PFSK-1 (cell line): Measurements from ENCODE around the gene USH1G.

Experiments used
- FOXP2 ChIP-seq: optimal IDR thresholded peaks from 2 replicates; pipeline ENCODE3; 2011; ENCODE audit warnings: borderline replicate concordance, control low read depth, inconsistent platforms; ENCODE audit not compliant: insufficient read depth; ENCODE audit errors: extremely low read length, extremely low read depth
- POLR2AphosphoS5 ChIP-seq: IDR thresholded peaks from 2 replicates; pipeline ENCODE4 v1.6.1; 2012; ENCODE audit warnings: low read depth, mild to moderate bottlenecking, control low read depth, low read length, moderate library complexity
- SIN3A ChIP-seq: IDR thresholded peaks from 2 replicates; pipeline ENCODE4 v1.6.1; 2012; ENCODE audit warnings: mild to moderate bottlenecking, low read length, moderate library complexity, borderline replicate concordance; ENCODE audit not compliant: insufficient read depth
- TAF1 ChIP-seq: IDR thresholded peaks from 2 replicates; pipeline ENCODE4 v1.6.1; 2012; ENCODE audit warnings: low read length, control low read depth, borderline replicate concordance; ENCODE audit not compliant: insufficient read depth
- TF ChIP-seq, protein P1 (sequence below), 2 experiments: IDR thresholded peaks; 2 replicates each; pipeline versions ENCODE4 v1.6.1 to v1.8.0; 2011 to 2012; ENCODE audit warnings: low read depth in 2 of 2, low read length in 2 of 2, control low read depth in 1 of 2, inconsistent platforms in 1 of 2, mild to moderate bottlenecking in 1 of 2, moderate library complexity in 1 of 2; ENCODE audit not compliant: insufficient read depth in 1 of 2

Gene USH1G

DNA sequence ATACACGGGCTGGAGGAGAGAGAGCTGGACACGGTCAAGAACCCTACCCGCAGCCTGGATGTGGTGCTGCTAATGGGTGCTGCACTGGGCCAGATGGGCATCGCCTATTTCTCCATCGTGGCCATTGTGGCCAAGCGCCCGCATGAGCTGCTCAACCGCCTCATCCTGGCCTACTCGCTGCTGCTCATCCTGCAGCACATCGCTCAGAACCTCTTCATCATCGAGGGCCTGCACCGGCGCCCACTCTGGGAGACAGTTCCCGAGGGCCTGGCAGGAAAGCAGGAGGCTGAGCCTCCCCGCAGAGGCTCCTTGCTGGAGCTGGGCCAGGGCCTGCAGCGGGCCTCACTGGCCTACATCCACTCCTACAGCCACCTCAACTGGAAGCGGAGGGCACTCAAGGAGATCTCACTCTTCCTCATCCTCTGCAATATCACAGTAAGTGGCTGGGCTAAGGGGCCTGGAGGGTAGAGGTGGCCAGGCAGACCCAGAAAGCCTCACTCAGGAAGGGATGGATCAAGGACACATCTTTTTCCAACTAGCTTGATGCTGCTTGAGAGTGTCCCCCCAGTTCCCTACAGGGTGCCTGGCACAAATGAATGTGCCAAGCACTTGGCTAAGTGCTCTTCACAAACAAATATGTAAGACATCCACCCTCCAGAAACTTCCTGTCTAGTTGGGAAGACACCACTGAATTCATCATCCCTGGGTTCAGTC is 24.1 kb upstream of the USH1G start:
- TF ChIP-seq POLR2AphosphoS5: no peak
- no peak for TF ChIP-seq SIN3A
- no peak for TF ChIP-seq TAF1
- no peak for TF ChIP-seq FOXP2
- TF ChIP-seq, protein P1, sequence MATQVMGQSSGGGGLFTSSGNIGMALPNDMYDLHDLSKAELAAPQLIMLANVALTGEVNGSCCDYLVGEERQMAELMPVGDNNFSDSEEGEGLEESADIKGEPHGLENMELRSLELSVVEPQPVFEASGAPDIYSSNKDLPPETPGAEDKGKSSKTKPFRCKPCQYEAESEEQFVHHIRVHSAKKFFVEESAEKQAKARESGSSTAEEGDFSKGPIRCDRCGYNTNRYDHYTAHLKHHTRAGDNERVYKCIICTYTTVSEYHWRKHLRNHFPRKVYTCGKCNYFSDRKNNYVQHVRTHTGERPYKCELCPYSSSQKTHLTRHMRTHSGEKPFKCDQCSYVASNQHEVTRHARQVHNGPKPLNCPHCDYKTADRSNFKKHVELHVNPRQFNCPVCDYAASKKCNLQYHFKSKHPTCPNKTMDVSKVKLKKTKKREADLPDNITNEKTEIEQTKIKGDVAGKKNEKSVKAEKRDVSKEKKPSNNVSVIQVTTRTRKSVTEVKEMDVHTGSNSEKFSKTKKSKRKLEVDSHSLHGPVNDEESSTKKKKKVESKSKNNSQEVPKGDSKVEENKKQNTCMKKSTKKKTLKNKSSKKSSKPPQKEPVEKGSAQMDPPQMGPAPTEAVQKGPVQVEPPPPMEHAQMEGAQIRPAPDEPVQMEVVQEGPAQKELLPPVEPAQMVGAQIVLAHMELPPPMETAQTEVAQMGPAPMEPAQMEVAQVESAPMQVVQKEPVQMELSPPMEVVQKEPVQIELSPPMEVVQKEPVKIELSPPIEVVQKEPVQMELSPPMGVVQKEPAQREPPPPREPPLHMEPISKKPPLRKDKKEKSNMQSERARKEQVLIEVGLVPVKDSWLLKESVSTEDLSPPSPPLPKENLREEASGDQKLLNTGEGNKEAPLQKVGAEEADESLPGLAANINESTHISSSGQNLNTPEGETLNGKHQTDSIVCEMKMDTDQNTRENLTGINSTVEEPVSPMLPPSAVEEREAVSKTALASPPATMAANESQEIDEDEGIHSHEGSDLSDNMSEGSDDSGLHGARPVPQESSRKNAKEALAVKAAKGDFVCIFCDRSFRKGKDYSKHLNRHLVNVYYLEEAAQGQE (IDR thresholded peaks at IDR 0.05; ENCODE audit: insufficient read depth in 1 of 2, low read depth in 2 of 2, low read length in 2 of 2): no peak

GRCh38 chr17:74946641-74947040 is 23.6 kb upstream of the USH1G start:
- no peak for TF ChIP-seq POLR2AphosphoS5

DNA sequence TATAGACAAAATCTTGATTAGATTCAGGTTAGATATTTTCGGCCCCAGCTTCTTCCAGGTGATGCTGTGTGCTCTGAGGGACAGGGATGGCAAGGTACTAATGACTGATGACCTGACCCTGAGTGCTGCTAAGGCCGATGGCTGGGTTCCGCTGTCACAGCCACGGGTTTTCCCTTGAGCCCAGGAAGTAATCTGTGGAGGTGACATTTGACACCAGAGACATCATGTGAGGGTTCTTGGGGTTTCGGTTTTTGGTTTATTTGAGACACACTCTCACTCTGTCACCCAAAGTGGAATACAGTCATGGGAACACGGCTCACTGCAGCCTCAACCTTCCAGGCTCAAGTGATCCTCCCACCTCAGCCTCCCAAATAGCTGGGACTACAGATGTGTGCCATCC is 22.5 kb upstream of the USH1G start:
- TF ChIP-seq, protein P1 (IDR thresholded peaks at IDR 0.05; ENCODE audit: insufficient read depth in 1 of 2, low read depth in 2 of 2, low read length in 2 of 2): no peak
- TF ChIP-seq POLR2AphosphoS5: no peak
- no peak for TF ChIP-seq FOXP2

DNA sequence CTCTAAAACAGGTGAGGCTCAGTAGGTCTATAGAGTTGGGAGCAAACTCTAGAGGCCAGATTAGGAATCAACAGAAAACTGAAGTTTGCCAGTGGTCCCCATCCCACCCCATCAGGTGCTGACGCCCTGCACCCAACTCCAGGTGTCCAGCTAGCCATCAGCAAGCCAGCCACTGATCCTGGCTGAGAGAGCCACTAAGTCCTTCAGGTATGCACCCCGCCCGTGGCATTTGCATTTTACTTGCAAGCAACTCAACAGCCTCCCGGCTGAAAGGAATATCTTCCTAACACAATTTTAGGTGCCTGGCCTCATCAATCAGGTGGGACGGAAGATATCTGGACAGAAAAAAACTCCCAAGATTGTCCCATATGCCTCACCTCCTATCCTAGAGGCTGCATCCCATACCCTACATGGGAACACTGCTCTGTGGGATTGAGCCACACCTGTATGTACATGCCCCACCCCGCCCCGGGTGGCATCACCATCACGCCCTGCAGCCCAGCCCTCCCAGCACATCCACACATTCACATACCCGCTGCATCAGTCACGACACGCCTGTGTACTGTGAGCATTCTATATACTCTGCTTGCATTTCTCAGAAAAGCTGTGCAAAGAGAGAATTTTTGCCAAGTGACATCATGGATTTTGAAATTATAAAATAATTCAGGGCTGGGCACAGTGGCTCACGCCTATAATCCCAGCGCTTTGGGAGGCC is 20.9 kb upstream of the USH1G start:
- TF ChIP-seq FOXP2 (no peak), TAF1 (no peak), SIN3A (no peak), POLR2AphosphoS5 (no peak)
- TF ChIP-seq, protein P1 (IDR thresholded peaks at IDR 0.05; ENCODE audit: insufficient read depth in 1 of 2, low read depth in 2 of 2, low read length in 2 of 2): no peak

DNA sequence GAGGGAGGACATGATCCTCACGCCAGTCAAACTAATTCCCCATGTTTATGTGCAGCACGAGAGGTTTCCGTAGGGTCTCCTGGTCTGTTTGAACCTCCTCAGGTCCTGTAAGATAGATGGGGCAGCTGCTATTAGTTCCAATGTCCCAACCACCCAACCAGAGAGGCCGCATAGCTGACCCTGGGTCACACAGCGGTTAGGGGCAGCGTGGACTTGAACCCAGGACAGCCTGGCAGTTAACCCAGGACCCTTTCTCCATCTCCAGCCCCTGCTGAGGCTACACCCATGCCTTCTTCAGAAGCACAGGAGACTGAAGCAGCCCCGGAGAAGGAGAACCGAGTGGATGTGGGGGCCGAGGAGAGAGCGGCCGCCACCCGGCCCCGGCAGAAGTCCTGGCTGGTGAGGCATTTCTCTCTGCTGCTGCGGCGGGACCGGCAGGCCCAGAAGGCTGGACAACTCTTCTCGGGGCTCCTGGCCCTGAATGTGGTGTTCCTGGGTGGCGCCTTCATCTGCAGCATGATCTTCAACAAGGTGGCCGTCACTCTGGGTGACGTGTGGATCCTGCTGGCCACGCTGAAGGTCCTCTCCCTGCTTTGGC is 18.2 kb upstream of the USH1G start:
- TF ChIP-seq, protein P1 (IDR thresholded peaks at IDR 0.05; ENCODE audit: insufficient read depth in 1 of 2, low read depth in 2 of 2, low read length in 2 of 2): no peak
- TF ChIP-seq TAF1 (no peak), FOXP2 (no peak), POLR2AphosphoS5 (no peak), SIN3A (no peak)
